Measurements from ENCODE around the gene PBX1.

The PBX1 gene

GRCh38 chr1:164868990-164869389 lies 310.0 kb downstream of the PBX1 start:
- DNase-seq (ENCODE audit: low read depth), result no peak

GRCh38 chr1:164875518-164875917 lies 316.5 kb downstream of the PBX1 start:
- DNase-seq (ENCODE audit: low read depth), result no peak

- DNase-seq (ENCODE audit: low read depth), result no peak
These were observed 317.6 kb downstream of the PBX1 start for GRCh38 chr1:164876398-164877116.

GRCh38 chr1:164880199-164880598 lies 321.2 kb downstream of the PBX1 start:
- no peak for DNase-seq (ENCODE audit: low read depth)

GRCh38 chr1:164880644-164881043 lies 321.7 kb downstream of the PBX1 start:
- no peak for DNase-seq (ENCODE audit: low read depth)

GRCh38 chr1:164885311-164885710 lies 326.3 kb downstream of the PBX1 start:
- DNase-seq (ENCODE audit: low read depth), result no peak

GRCh38 chr1:164886101-164886500 lies 327.1 kb downstream of the PBX1 start:
- peak; percentile 22 for DNase-seq (ENCODE audit: low read depth)

- DNase-seq (ENCODE audit: low read depth), result no peak
These were observed 332.6 kb downstream of the PBX1 start for GRCh38 chr1:164891615-164892014.

- DNase-seq (ENCODE audit: low read depth), result no peak
These were observed 336.3 kb downstream of the PBX1 start for GRCh38 chr1:164895026-164895912.

GRCh38 chr1:164901031-164901430 lies 342.0 kb downstream of the PBX1 start:
- DNase-seq (ENCODE audit: low read depth), result no peak
